Activated effector memory CD4-positive, alpha-beta T cell treated with anti-CD3 and anti-CD28 coated beads, Interleukin-2, amount 50 U/mL, for 16 hours (primary cell): ENCODE measurements around the gene POTEH.
"Not testable (repeated sequence)": the region's sequence is repeated elsewhere in the genome, so short reads cannot be mapped to it uniquely, and the experiment has no call there.

Experiments
- DNase-seq: peaks from one replicate; pipeline ENCODE4 v3.0.0-alpha.2; 2020

POTEH gene

GRCh38 chr22:15738157-15738908 is 48.5 kb downstream of the POTEH start:
- not testable (repeated sequence) for DNase-seq

DNA sequence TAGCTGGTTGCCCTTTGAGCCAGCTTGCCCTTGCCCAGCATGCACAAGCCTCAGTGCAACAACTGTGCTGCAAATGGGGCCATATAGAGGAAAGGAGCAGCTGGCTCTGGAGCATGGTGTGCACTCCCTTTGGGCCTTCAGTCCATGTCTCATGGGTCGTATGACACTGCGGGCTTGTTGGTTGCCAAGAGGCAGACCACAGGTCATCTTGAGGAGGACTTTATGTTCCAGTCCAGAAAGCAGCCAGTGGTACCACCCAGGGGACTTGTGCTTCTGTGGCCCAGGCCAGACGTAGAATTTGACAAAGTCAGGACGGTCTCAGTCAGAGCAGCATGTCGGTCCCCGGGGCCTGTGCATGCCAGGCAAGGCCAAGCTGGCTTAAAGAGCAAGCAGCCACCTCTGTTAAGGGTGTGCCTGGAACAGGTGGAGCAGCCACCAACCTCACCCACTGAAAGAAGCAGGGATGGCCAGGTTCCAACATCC is 49.1 kb downstream of the POTEH start:
- DNase-seq = not testable (repeated sequence)

- not testable (repeated sequence) for DNase-seq
Measured at GRCh38 chr22:15747636-15748323, 58.0 kb downstream of the POTEH start.

DNA sequence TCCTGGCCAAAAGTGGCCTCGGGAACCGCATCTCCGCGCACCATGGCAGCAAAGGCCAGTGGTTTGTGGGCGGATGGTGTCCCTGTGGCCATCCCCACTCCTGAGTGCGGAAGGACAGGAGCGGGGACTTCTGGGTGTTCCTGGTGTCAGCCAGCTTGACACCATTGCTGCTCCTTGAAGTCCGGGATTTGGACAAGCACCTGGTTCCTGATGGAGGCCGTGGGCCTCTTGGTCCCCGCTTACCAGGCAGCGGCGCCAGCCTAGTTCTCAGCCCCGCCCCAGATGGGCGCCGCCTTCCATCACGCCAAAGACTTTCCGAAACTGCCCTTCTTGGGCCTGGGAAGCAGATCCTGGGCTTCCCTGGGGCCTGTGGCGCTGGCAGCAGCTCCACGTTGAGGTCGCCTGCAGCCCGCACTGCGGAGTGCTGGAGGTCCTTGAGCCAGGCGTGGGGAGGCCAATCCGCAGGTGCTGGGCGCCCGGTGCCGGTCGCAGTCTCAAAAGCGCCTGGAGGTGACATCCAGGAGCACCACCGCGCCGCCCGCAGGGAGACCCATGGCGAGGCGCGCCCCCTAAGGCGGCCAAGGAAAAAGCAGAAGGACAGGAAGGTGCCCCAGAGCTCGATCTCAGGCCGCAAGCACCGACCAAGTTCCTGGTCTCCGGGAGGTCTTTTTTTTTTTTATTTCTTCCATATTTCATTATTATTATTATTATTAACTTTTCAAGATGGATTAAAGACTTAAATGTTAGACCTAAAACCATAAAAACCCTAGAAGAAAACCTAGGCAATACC is 59.5 kb downstream of the POTEH start:
- not testable (repeated sequence) for DNase-seq

DNA sequence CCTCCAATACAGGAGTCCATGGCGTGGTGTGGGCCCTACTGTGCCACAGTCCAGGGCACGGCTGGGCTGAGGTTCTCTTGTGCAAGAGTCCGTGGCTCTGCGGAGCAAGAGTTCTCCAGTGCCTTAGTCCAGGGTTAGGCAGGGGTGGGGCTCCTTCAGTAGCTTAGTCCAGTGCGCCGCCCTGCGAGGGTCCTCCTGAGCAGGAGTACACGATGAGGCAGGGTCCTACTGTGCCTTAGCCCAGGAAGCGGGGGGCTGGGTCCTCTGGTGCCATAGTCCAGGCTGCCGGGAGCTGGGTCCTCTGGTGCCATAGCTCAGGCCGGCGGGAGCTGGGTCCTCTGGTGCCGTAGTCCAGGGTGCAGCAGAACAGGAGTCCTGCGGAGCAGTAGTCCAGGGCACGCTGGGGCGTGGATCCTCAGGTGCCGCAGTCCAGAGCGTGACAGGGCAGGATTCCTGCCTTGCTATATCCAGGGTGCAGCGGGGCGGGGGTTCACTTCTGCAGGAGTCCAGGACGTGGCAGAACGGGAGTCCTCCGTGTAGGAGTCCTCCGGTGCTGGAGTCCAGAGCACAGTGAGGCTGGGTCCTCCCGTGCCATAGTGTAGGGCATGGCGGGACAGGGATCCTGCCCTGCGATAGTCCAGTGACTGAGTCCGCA is 69.7 kb downstream of the POTEH start:
- DNase-seq = not testable (repeated sequence)

DNA sequence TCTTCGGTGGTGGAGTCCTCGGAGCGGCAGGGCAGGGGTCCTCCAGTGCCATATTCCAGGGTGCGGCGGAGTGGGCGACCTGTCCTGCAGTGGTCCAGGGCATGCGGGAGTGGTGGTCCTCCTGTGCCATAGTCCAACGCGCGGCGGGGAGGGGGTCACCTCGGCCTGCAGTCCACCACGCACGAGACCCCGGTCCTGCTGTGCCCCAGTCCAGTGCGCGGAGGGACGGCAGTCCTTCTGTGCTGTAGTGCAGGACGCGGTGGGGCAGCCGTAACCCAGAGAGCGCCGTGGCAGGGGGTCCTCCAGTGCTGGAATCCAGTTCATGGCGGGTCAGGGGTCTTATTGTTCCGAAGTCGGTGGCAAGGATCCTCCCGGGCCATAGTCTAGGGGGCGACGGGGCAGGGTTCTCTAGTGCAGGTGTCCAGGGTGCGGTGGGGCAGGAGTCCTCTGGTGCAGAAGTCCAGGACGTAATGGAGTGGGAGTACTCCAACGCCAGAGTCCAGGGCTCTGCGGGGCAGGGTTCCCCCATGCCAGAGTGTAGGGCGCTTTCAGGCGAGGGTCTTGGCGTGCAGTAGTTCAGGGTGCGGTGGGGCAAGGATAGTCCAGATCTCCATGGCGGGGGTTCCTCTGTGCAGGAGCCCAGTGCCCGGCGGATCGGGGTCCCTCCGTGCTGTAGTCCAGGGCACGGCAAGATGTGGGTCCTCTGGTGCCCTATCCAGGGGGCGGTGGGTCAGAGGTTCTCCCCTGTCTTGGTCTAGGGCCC is 70.7 kb downstream of the POTEH start:
- DNase-seq = not testable (repeated sequence)

DNA sequence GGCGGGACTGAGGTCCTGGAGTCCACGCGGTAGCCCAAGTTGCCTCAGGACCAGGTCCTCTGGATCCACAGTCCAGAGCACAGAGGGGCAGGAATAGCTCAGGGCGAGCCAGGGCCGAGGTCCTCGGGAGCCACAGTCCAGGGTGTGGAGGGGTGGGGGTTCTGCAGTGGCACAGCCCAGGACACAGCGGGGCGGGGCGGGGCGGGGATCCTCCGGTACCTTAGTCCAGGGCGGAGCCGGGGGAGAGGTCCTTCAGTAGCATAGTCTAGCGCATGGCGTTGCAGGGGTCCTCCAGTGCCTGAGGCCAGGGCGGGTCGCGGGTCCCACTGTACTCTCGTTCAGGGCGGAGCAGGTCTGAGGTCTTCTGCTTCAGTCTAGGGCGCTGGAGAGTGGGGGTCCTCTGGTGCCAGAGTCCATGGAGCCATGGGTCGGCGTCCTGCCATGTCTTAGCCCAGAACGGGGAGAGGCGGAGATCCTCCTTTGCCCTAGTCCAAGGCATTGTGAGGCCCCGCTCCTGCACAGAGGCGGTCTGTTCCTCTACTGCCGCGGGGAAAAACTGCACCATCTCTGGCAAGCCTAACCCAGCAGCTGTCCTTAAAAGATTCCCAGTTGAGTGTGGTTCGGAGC is 71.4 kb downstream of the POTEH start:
- peak; percentile 61 for DNase-seq

GRCh38 chr22:15763559-15763958 is 73.7 kb downstream of the POTEH start:
- DNase-seq = not testable (repeated sequence)
